HEK293T (cell line): Measurements from ENCODE around the gene OR9A4.

Experiments used
- CTCF ChIA-PET: fragments of 350-600 bp; formaldehyde crosslinking; extraction: SDS; loops from one replicate; lab custom pipeline; 2021; ENCODE audit warnings: antibody characterized with exemption, inconsistent platforms; lab: Yijun Ruan, JAX
- POLR2A ChIA-PET: fragments of 350-600 bp; formaldehyde crosslinking; extraction: SDS; loops from one replicate; lab custom pipeline; 2020; ENCODE audit warnings: antibody characterized with exemption, inconsistent platforms; lab: Yijun Ruan, JAX
- DNase-seq: peaks from one replicate; pipeline ENCODE4 v3.0.0; 2012; ENCODE audit warnings: mixed read lengths; ENCODE audit errors: extremely low spot score
- ARNT ChIP-seq: fragments of 450-650 bp; IDR thresholded peaks from 2 replicates; pipeline ENCODE4 v1.6.1; 2017; ENCODE audit warnings: mild to moderate bottlenecking
- BHLHE40 ChIP-seq: fragments of 450-650 bp; IDR thresholded peaks from 2 replicates; pipeline ENCODE4 v1.6.1; 2016; ENCODE audit warnings: mild to moderate bottlenecking, moderate library complexity, borderline replicate concordance
- CTBP1 ChIP-seq: fragments of 450-650 bp; IDR thresholded peaks from 2 replicates; pipeline ENCODE4 v1.6.1; 2016; ENCODE audit warnings: borderline replicate concordance
- ELF4 ChIP-seq: fragments of 450-650 bp; IDR thresholded peaks from 2 replicates; pipeline ENCODE4 v1.6.1; 2017; ENCODE audit warnings: antibody characterized with exemption
- FOXA1 ChIP-seq: fragments of 450-650 bp; IDR thresholded peaks from 2 replicates; pipeline ENCODE4 v1.6.1; 2016; ENCODE audit warnings: mild to moderate bottlenecking
- FOXK2 ChIP-seq: fragments of 450-650 bp; IDR thresholded peaks from 2 replicates; pipeline ENCODE4 v1.6.1; 2016; ENCODE audit warnings: mild to moderate bottlenecking
- FOXM1 ChIP-seq: fragments of 450-650 bp; IDR thresholded peaks from 2 replicates; pipeline ENCODE4 v1.6.1; 2017; ENCODE audit warnings: mild to moderate bottlenecking, borderline replicate concordance
- HDGF ChIP-seq: fragments of 450-650 bp; IDR thresholded peaks from 2 replicates; pipeline ENCODE4 v1.6.1; 2017; ENCODE audit warnings: antibody characterized with exemption, borderline replicate concordance
- L3MBTL2 ChIP-seq: fragments of 450-650 bp; conservative IDR thresholded peaks from 2 replicates; pipeline ENCODE4 v1.6.1; 2016; ENCODE audit warnings: mild to moderate bottlenecking
- LEF1 ChIP-seq: fragments of 450-650 bp; IDR thresholded peaks from 2 replicates; pipeline ENCODE4 v1.6.1; 2017; ENCODE audit warnings: mild to moderate bottlenecking, borderline replicate concordance
- NFRKB ChIP-seq: fragments of 450-650 bp; IDR thresholded peaks from 2 replicates; pipeline ENCODE4 v1.6.1; 2016; ENCODE audit warnings: mild to moderate bottlenecking, moderate library complexity
- PKNOX1 ChIP-seq: fragments of 450-650 bp; IDR thresholded peaks from 2 replicates; pipeline ENCODE4 v1.6.1; 2016
- SP1 ChIP-seq: fragments of 450-650 bp; IDR thresholded peaks from 2 replicates; pipeline ENCODE4 v1.6.1; 2017
- SUZ12 ChIP-seq: fragments of 450-650 bp; IDR thresholded peaks from 2 replicates; pipeline ENCODE4 v1.6.1; 2016; ENCODE audit warnings: mild to moderate bottlenecking
- TARDBP ChIP-seq: fragments of 450-650 bp; IDR thresholded peaks from 2 replicates; pipeline ENCODE4 v1.6.1; 2016
- ZNF384 ChIP-seq: fragments of 450-650 bp; IDR thresholded peaks from 2 replicates; pipeline ENCODE4 v1.6.1; 2016

The OR9A4 gene

GRCh38 chr7:141916099-141916498 is at the start of gene OR9A4:
OR9A4 (plus strand) TSS chr7:141916399; CDS start chr7:141918876, 2,477 bp downstream.
- TF ChIP-seq LEF1 (no peak), BHLHE40 (no peak), FOXA1 (no peak), FOXM1 (no peak), ARNT (no peak), NFRKB (no peak), FOXK2 (no peak)
- POLR2A ChIA-PET: no interaction called here
- no peak for DNase-seq
- CTCF ChIA-PET: no interaction called here

GRCh38 chr7:141866974-141867373 is 49.2 kb upstream of the OR9A4 start:
- no peak for TF ChIP-seq ARNT
- no peak for TF ChIP-seq SP1
- TF ChIP-seq FOXA1: no peak
- no peak for TF ChIP-seq BHLHE40
- no peak for TF ChIP-seq L3MBTL2
- POLR2A ChIA-PET: no interaction called here
- no peak for DNase-seq
- CTCF ChIA-PET: no interaction called here

- DNase-seq: no peak
- POLR2A ChIA-PET: no interaction called here
- CTCF ChIA-PET: no interaction called here
- no peak for TF ChIP-seq FOXA1
- TF ChIP-seq L3MBTL2: no peak
- no peak for TF ChIP-seq FOXM1
- TF ChIP-seq LEF1: no peak
- TF ChIP-seq TARDBP: no peak
- TF ChIP-seq FOXK2: no peak
- TF ChIP-seq SP1: no peak
- no peak for TF ChIP-seq ARNT
- TF ChIP-seq PKNOX1: no peak
- no peak for TF ChIP-seq ELF4
- TF ChIP-seq CTBP1: no peak
- no peak for TF ChIP-seq ZNF384
- no peak for TF ChIP-seq HDGF
- TF ChIP-seq NFRKB: no peak
- no peak for TF ChIP-seq BHLHE40
- no peak for TF ChIP-seq SUZ12
Observed at GRCh38 chr7:141872931-141873330, 43.3 kb upstream of the OR9A4 start.

- DNase-seq: no peak
- POLR2A ChIA-PET: no interaction called here
- TF ChIP-seq SUZ12: no peak
- TF ChIP-seq SP1: no peak
- no peak for TF ChIP-seq ELF4
- TF ChIP-seq L3MBTL2: no peak
- no peak for TF ChIP-seq FOXK2
- TF ChIP-seq ZNF384: no peak
- no peak for TF ChIP-seq TARDBP
- no peak for TF ChIP-seq BHLHE40
- no peak for TF ChIP-seq LEF1
- no peak for TF ChIP-seq FOXA1
- no peak for TF ChIP-seq HDGF
- no peak for TF ChIP-seq ARNT
- no peak for TF ChIP-seq NFRKB
- TF ChIP-seq FOXM1: no peak
- TF ChIP-seq CTBP1: no peak
- no peak for TF ChIP-seq PKNOX1
- CTCF ChIA-PET: interaction anchor here (0.5 kb wide), 1 partner anchor 1210 kb away, joined by 4 read pairs; no protein-coding TSS in a partner anchor
Observed at GRCh38 chr7:141874787-141875186, 41.4 kb upstream of the OR9A4 start.

- no peak for TF ChIP-seq L3MBTL2
- no peak for TF ChIP-seq ELF4
- no peak for TF ChIP-seq HDGF
- TF ChIP-seq FOXA1: no peak
Observed at GRCh38 chr7:141875453-141875852, 40.7 kb upstream of the OR9A4 start.

GRCh38 chr7:141876371-141876770 is 39.8 kb upstream of the OR9A4 start:
- no peak for DNase-seq
- CTCF ChIA-PET: no interaction called here
- POLR2A ChIA-PET: no interaction called here
- TF ChIP-seq BHLHE40 (no peak), FOXK2 (no peak), FOXA1 (no peak), SP1 (no peak), LEF1 (no peak), CTBP1 (no peak), ZNF384 (no peak), FOXM1 (no peak), ARNT (no peak), NFRKB (no peak), PKNOX1 (no peak), TARDBP (no peak), L3MBTL2 (no peak), ELF4 (no peak)

More at GRCh38 chr7:141875453-141875852, 40.7 kb upstream of the OR9A4 start:
- CTCF ChIA-PET: interaction anchor here (0.5 kb wide), 1 partner anchor 1211 kb away, joined by 4 read pairs; no protein-coding TSS in a partner anchor
- no peak for DNase-seq
- POLR2A ChIA-PET: no interaction called here

- CTCF ChIA-PET: interaction anchor here (0.6 kb wide), 1 partner anchor 727 kb away, joined by 4 read pairs; no protein-coding TSS in a partner anchor
Observed at GRCh38 chr7:141877365-141877764, 38.8 kb upstream of the OR9A4 start.

More at GRCh38 chr7:141877365-141877764, 38.8 kb upstream of the OR9A4 start:
- POLR2A ChIA-PET: no interaction called here
- no peak for TF ChIP-seq NFRKB
- no peak for TF ChIP-seq ARNT
- no peak for TF ChIP-seq PKNOX1
- TF ChIP-seq TARDBP: no peak
- no peak for TF ChIP-seq FOXM1
- TF ChIP-seq SP1: no peak
- TF ChIP-seq FOXK2: no peak
- no peak for TF ChIP-seq SUZ12
- no peak for TF ChIP-seq FOXA1
- no peak for TF ChIP-seq L3MBTL2
- no peak for TF ChIP-seq ZNF384
- no peak for TF ChIP-seq CTBP1
- DNase-seq: no peak
